ENCODE measurements around the gene CR1. TPM values are rescaled to one million over a fixed set of nuclear protein-coding genes. Genes with fewer than 3 reads are reported as not detected.
"Not testable (repeated sequence)": the region's sequence is repeated elsewhere in the genome, so short reads cannot be mapped to it uniquely, and the experiment has no call there.

CR1 gene
- total and polyA plus RNA-seq, 2 donors (not counting 3 experiments of a cell fraction or from before 2014, with no cell fraction given) = not detected

GRCh38 chr1:207633226-207633625, 137.3 kb downstream of the CR1 start:
- Histone ChIP-seq H3K36me3 (ENCODE audit: control insufficient read depth in 2 of 2, extremely low read depth in 1 of 2, insufficient read depth in 2 of 2, low read length in 2 of 2) (no peaks in the 10 kb centered on the region), H3K4me3 (replicated peaks in 1 of 3; ENCODE audit: insufficient read depth in 1 of 3, low read depth in 1 of 3, low read length in 3 of 3) (no peak overlapping the region), H3K79me2 (ENCODE audit: control insufficient read depth, insufficient read depth, low read length) (no peaks in the 10 kb centered on the region), H3K9me1 (replicated peaks; ENCODE audit: control insufficient read depth, extremely low read depth, insufficient read depth, low read length) (no peaks in the 10 kb centered on the region), H3K9me3 (replicated peaks; ENCODE audit: control insufficient read depth, insufficient read depth, low read length) (no peaks in the 10 kb centered on the region), H3K27ac (ENCODE audit: insufficient read depth, low read depth, low read length) (no peak overlapping the region), H3K4me2 (ENCODE audit: insufficient read depth, low read length) (no peak overlapping the region), H3K4me1 (ENCODE audit: control insufficient read depth, extremely low read depth, insufficient read depth, low read length) (peaks cover 6% of the 10 kb centered on the region), H4K20me1 (replicated peaks; ENCODE audit: control insufficient read depth, extremely low read depth, insufficient read depth, low read length) (no peaks in the 10 kb centered on the region), H2AFZ (ENCODE audit: low read depth, low read length) (no peak overlapping the region), H3K9ac (replicated peaks; ENCODE audit: extremely low read depth, insufficient read depth, low read length) (no peak overlapping the region), H3K27me3 (ENCODE audit: control insufficient read depth in 2 of 2, insufficient read depth in 2 of 2, low read length in 2 of 2) (peaks cover under 1 to 3% of the 10 kb centered on the region in 2 experiments)
- intact Hi-C loops (cut with micrococcal nuclease) (no loop called here), dilution Hi-C loops (cut with MboI; ENCODE audit: extremely low pct_ligation_motif_present, low sequenced_read_pairs) (no loop called here)
- POLR2A ChIA-PET = no interaction called here
- FAIRE-seq (no peak), DNase-seq (ENCODE audit: low read depth, low spot score) (no peak)
- TF ChIP-seq POLR2A (IDR thresholded peaks at IDR 0.05; ENCODE audit: low read depth, low read length) (no peak), GATA2 (IDR thresholded peaks at IDR 0.05; ENCODE audit: insufficient read depth, insufficient read length, low read depth, low read length) (no peak), EZH2 (IDR thresholded peaks at IDR 0.05; ENCODE audit: borderline replicate concordance, low read depth, low read length, severe bottlenecking) (no peak), FOS (IDR thresholded peaks at IDR 0.05; ENCODE audit: borderline replicate concordance, insufficient read depth, low read length) (no peak), JUN (IDR thresholded peaks at IDR 0.05; ENCODE audit: borderline replicate concordance, insufficient read depth, insufficient read length, low read depth) (no peak), POLR2AphosphoS5 (IDR thresholded peaks at IDR 0.05; ENCODE audit: insufficient read depth, low read depth, low read length) (no peak), MYC (IDR thresholded peaks at IDR 0.05; ENCODE audit: low read depth, low read length) (no peak), CTCF (IDR thresholded peaks at IDR 0.05; ENCODE audit: extremely low read depth in 1 of 2, insufficient read depth in 1 of 2, low read depth in 1 of 2, low read length in 2 of 2) (no peak)
- TF ChIP-seq, protein P1, sequence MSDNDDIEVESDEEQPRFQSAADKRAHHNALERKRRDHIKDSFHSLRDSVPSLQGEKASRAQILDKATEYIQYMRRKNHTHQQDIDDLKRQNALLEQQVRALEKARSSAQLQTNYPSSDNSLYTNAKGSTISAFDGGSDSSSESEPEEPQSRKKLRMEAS (IDR thresholded peaks at IDR 0.05; ENCODE audit: insufficient read depth, insufficient read length) = no peak
- CTCF ChIA-PET = interaction anchor here (1.1 to 1.3 kb wide), 2 partner anchors 10 to 13 kb away, joined by 3 read pairs; no protein-coding TSS in a partner anchor
- no TSS peak for BruUV-seq (replicated peaks)

DNA sequence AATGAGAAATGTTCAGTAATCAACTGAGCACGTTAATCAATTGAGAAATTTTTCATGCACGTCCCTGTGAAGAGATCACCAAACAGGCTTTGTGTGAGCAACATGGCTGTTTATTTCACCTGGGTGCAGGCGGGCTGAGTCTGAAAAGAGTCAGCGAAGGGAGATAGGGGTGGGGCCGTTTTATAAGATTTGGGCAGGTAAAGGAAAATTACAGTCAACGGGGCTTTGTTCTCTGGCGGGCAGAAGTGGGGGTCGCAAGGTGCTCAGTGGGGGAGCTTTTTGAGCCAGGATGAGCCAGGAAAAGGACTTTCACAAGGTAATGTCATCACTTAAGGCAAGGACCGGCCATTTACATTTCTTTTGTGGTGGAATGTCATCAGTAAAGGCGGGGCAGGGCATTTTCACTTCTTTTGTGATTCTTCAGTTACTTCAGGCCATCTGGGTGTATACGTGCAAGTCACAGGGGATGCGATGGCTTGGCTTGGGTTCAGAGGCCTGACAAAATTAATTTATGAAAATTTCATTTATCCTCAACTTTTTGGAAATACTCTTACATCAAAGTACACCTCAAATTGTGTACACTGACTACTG, 137.8 kb downstream of the CR1 start:
- dilution Hi-C loops (cut with MboI; ENCODE audit: extremely low pct_ligation_motif_present, low sequenced_read_pairs); intact Hi-C loops (cut with micrococcal nuclease): not testable (repeated sequence)

DNA sequence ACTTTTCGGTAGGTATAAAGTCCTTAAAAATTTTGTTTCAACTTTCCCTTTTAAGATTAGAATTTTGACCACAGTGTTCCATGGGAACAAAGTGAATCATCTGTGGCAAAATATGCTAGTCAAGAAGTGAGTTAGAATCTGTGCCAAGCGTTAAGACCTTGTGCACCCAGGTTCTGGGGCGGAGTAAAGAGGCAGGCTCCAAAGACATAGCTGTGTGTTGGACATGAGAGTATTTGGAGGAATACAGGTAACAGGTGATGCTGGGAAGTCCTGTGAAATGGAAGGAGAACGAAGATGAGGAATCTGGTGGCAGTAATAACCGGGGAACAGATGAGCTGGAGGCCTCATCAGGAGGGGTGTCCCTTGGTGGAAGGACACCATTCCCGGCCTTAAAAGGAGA, 138.3 kb downstream of the CR1 start:
- POLR2A ChIA-PET; H3K27me3 ChIP-seq (ENCODE audit: control insufficient read depth in 2 of 2, insufficient read depth in 2 of 2, low read length in 2 of 2); H3K9me3 ChIP-seq (replicated peaks; ENCODE audit: control insufficient read depth, insufficient read depth, low read length); H3K9me1 ChIP-seq (replicated peaks; ENCODE audit: control insufficient read depth, extremely low read depth, insufficient read depth, low read length); H3K9ac ChIP-seq (replicated peaks; ENCODE audit: extremely low read depth, insufficient read depth, low read length); BruUV-seq (replicated peaks); H3K36me3 ChIP-seq (ENCODE audit: control insufficient read depth in 2 of 2, extremely low read depth in 1 of 2, insufficient read depth in 2 of 2, low read length in 2 of 2); FAIRE-seq; H3K4me3 ChIP-seq (replicated peaks in 1 of 3; ENCODE audit: insufficient read depth in 1 of 3, low read depth in 1 of 3, low read length in 3 of 3); CTCF ChIA-PET; H3K27ac ChIP-seq (ENCODE audit: insufficient read depth, low read depth, low read length); H3K4me2 ChIP-seq (ENCODE audit: insufficient read depth, low read length); H3K79me2 ChIP-seq (ENCODE audit: control insufficient read depth, insufficient read depth, low read length); H4K20me1 ChIP-seq (replicated peaks; ENCODE audit: control insufficient read depth, extremely low read depth, insufficient read depth, low read length); DNase-seq (ENCODE audit: low read depth, low spot score); H3K4me1 ChIP-seq (ENCODE audit: control insufficient read depth, extremely low read depth, insufficient read depth, low read length); H2AFZ ChIP-seq (ENCODE audit: low read depth, low read length); intact Hi-C loops (cut with micrococcal nuclease); dilution Hi-C loops (cut with MboI; ENCODE audit: extremely low pct_ligation_motif_present, low sequenced_read_pairs): not testable (repeated sequence)

More for the DNA sequence above, 137.8 kb downstream of the CR1 start:
- H3K27me3 ChIP-seq (ENCODE audit: control insufficient read depth in 2 of 2, insufficient read depth in 2 of 2, low read length in 2 of 2); H3K4me3 ChIP-seq (replicated peaks in 1 of 3; ENCODE audit: insufficient read depth in 1 of 3, low read depth in 1 of 3, low read length in 3 of 3); H3K4me2 ChIP-seq (ENCODE audit: insufficient read depth, low read length); H3K9me1 ChIP-seq (replicated peaks; ENCODE audit: control insufficient read depth, extremely low read depth, insufficient read depth, low read length); H4K20me1 ChIP-seq (replicated peaks; ENCODE audit: control insufficient read depth, extremely low read depth, insufficient read depth, low read length); H3K36me3 ChIP-seq (ENCODE audit: control insufficient read depth in 2 of 2, extremely low read depth in 1 of 2, insufficient read depth in 2 of 2, low read length in 2 of 2); H3K9ac ChIP-seq (replicated peaks; ENCODE audit: extremely low read depth, insufficient read depth, low read length); H2AFZ ChIP-seq (ENCODE audit: low read depth, low read length); H3K4me1 ChIP-seq (ENCODE audit: control insufficient read depth, extremely low read depth, insufficient read depth, low read length); FAIRE-seq; DNase-seq (ENCODE audit: low read depth, low spot score); H3K27ac ChIP-seq (ENCODE audit: insufficient read depth, low read depth, low read length); H3K9me3 ChIP-seq (replicated peaks; ENCODE audit: control insufficient read depth, insufficient read depth, low read length); POLR2A ChIA-PET; BruUV-seq (replicated peaks); H3K79me2 ChIP-seq (ENCODE audit: control insufficient read depth, insufficient read depth, low read length): not testable (repeated sequence)
- CTCF ChIA-PET = interaction anchor here (1.1 kb wide), 1 partner anchor 14 kb away, joined by 3 read pairs; no protein-coding TSS in a partner anchor
